ENCODE data around the gene MED16. TPM values are rescaled to one million over a fixed set of nuclear protein-coding genes. Genes with fewer than 3 reads are reported as not detected.
A peak's percentile ranks its signal among the peaks of the same experiment; 100 is the strongest.

The MED16 gene
- total RNA-seq, 4 donors from 2014 or later, result 58.1 to 158 (median 78.4) TPM

DNA sequence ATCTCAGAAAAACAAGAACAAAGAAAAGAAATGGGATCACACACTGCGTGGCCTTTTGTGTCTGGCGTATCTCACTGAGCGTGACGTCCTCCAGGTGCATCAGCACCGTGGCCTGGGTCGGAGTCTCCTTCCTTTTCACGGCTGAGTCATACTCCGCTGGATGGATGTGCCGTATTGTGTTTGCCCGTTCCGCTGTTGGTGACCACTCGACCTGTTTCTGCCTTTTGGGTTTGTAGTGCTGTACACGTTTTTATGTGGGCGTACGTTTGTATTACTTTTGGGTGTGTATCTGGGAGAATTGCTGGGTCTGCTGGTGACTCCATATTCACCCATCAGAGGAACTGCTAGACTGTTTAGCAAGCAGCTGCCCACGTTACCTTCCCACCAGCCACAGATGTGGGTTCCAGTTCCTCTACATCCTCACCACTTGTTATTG is 44.3 kb upstream of the MED16 start:
- Histone ChIP-seq H3K27ac (no peak overlapping the region), H3K36me3 (no peaks in the 10 kb centered on the region), H3K4me1 (peaks cover 36 to 58% (median 44%) of the 10 kb centered on the region in 4 donors), H3K9me3 (no peaks in the 10 kb centered on the region), H3K27me3 (no peaks in the 10 kb centered on the region), H3K4me3 (no peak overlapping the region)
- TF ChIP-seq POLR2A (IDR thresholded peaks at IDR 0.05) (no peak), EP300 (IDR thresholded peaks at IDR 0.05; ENCODE audit: low read depth) (no peak), POLR2AphosphoS5 (IDR thresholded peaks at IDR 0.05) (no peak)
- TF ChIP-seq, protein P1, sequence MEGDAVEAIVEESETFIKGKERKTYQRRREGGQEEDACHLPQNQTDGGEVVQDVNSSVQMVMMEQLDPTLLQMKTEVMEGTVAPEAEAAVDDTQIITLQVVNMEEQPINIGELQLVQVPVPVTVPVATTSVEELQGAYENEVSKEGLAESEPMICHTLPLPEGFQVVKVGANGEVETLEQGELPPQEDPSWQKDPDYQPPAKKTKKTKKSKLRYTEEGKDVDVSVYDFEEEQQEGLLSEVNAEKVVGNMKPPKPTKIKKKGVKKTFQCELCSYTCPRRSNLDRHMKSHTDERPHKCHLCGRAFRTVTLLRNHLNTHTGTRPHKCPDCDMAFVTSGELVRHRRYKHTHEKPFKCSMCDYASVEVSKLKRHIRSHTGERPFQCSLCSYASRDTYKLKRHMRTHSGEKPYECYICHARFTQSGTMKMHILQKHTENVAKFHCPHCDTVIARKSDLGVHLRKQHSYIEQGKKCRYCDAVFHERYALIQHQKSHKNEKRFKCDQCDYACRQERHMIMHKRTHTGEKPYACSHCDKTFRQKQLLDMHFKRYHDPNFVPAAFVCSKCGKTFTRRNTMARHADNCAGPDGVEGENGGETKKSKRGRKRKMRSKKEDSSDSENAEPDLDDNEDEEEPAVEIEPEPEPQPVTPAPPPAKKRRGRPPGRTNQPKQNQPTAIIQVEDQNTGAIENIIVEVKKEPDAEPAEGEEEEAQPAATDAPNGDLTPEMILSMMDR (IDR thresholded peaks at IDR 0.05), result no peak
- in situ Hi-C loops (cut with MboI; ENCODE audit: low pct_ligation_motif_present in 1 of 4, low pct_unique_long_range_greater_than_20kb in 1 of 4, low sequenced_read_pairs in 3 of 4) (no loop called here), intact Hi-C loops (cut with DNase I; ENCODE audit: low total_unique reads) (no loop called here)
- DNase-seq, result no peak
- 80 to 81% methylated on average over 1 to 16 of the region's 16 CpGs for WGBS, 2 donors (ENCODE audit: low coverage in 1 of 2)

DNA sequence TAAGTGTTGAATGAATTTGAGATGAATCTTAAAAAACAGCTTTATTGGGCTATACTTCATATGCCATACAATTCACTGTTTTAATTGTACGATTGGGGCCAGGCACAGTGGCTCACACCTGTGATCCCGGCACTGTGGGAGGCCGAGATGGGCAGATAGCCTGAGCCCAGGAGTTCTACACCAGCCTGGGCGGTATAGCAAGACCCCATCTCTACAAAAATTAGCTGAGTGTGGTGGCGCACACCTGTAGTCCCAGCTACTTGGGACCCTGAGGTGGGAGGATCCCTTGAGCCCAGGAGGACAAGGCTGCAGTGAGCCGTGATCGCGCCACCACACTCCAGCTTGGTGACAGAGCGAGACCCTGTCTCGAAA is 43.2 kb upstream of the MED16 start:
- 90 to 92% methylated on average over 2 to 10 of the region's 10 CpGs for WGBS, 2 donors (ENCODE audit: low coverage in 1 of 2)
- H3K4me3 ChIP-seq, result no peak overlapping the region
- no peak for DNase-seq
- intact Hi-C loops (cut with DNase I; ENCODE audit: low total_unique reads), result no loop called here
- TF ChIP-seq, protein P1 (IDR thresholded peaks at IDR 0.05), result no peak
- TF ChIP-seq EP300 (IDR thresholded peaks at IDR 0.05; ENCODE audit: low read depth) (no peak), POLR2A (IDR thresholded peaks at IDR 0.05) (no peak), POLR2AphosphoS5 (IDR thresholded peaks at IDR 0.05) (no peak)
- H3K4me1 ChIP-seq, result peaks cover 27 to 50% (median 40%) of the 10 kb centered on the region in 4 donors
- no peaks in the 10 kb centered on the region for H3K27me3 ChIP-seq
- H3K36me3 ChIP-seq, result no peaks in the 10 kb centered on the region
- no peak overlapping the region for H3K27ac ChIP-seq
- in situ Hi-C loops (cut with MboI; ENCODE audit: low pct_ligation_motif_present in 1 of 4, low pct_unique_long_range_greater_than_20kb in 1 of 4, low sequenced_read_pairs in 3 of 4), result no loop called here
- H3K9me3 ChIP-seq, result no peaks in the 10 kb centered on the region

DNA sequence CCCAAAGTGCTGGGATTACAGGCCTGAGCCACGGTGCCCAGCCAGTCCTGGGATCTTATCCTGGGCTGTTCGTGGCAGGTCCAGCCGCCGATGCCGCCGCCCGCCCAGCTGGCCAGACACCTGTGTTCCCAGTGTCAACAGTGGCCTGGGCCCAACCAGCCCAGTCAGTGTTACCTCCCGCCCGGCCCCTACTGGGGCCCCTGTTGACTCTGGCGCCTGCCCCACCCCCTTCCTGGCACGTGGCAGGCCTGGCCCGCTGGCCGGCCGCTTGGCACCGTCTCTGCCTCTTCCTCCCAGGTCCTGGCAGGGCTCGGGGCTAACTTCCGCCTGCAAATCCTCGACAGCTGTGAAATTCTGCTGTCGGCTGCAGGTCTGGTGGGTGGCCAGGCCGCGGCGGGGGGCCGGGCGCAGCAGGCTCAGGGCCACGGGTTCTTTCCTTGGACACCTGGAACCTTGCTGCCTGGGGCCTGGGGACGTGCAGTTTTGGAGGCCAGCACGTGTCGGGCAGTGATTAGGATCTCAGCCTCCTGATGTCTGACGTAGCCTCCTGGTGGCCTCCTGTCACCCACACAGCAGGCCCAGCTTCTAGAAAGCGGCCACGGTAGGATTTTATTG is 42.0 kb upstream of the MED16 start:
- peak; percentile 86 for DNase-seq
- in situ Hi-C loops (cut with MboI; ENCODE audit: low pct_ligation_motif_present in 1 of 4, low pct_unique_long_range_greater_than_20kb in 1 of 4, low sequenced_read_pairs in 3 of 4), result no loop called here
- no peaks in the 10 kb centered on the region for H3K36me3 ChIP-seq
- H3K27me3 ChIP-seq, result no peaks in the 10 kb centered on the region
- TF ChIP-seq, protein P1 (IDR thresholded peaks at IDR 0.05), result no peak
- TF ChIP-seq POLR2AphosphoS5 (IDR thresholded peaks at IDR 0.05) (peak; percentile 76 to 82 (median 79)), POLR2A (IDR thresholded peaks at IDR 0.05) (no peak)
- H3K4me3 ChIP-seq, result no peak overlapping the region
- intact Hi-C loops (cut with DNase I; ENCODE audit: low total_unique reads), result no loop called here
- 13 to 20% methylated on average over 2 to 29 of the region's 31 CpGs for WGBS, 2 donors (ENCODE audit: low coverage in 1 of 2)
- H3K9me3 ChIP-seq, result no peaks in the 10 kb centered on the region
- peaks cover 22 to 40% (median 33%) of the 10 kb centered on the region in 4 donors for H3K4me1 ChIP-seq
- H3K27ac ChIP-seq, result peak overlapping the region; percentile 68 to 88 (median 79)

DNA sequence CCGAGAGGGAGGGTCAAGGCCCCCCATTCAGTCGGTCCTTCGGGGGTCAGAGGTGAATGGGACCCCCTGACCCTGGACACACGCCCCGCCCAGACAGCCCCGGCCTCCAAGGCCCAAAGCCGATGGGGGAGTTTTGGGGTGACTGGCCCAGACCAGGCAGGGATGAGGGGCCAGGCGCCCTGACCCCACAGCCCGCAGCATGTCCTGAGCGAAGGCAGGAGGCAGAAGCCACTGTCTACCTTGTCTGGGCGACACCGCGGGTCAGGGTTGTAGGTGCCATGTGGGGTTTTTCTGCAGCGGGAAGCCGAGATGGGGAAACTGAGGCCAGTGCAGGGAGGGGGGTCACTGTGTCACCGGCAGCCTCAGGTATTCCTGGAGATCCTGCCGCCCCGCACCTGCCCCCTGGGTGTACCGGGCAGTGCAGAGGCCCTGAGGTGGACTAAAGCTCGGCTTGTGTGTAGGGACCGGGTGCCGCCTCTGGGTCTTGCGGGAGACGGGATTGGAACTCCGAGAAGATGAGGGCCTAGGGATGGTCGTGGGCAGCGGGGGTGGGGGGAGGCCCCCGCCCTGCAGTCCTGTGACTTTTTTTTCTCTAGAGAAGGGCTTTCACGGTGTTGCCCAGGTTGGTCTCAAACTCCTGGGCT is 41.3 kb upstream of the MED16 start:
- in situ Hi-C loops (cut with MboI; ENCODE audit: low pct_ligation_motif_present in 1 of 4, low pct_unique_long_range_greater_than_20kb in 1 of 4, low sequenced_read_pairs in 3 of 4), result no loop called here
- H3K4me1 ChIP-seq, result peaks cover 22 to 39% (median 33%) of the 10 kb centered on the region in 4 donors
- H3K27me3 ChIP-seq, result no peaks in the 10 kb centered on the region
- DNase-seq, result no peak
- peak overlapping the region; percentile 68 to 88 (median 79) for H3K27ac ChIP-seq
- no peaks in the 10 kb centered on the region for H3K36me3 ChIP-seq
- no peaks in the 10 kb centered on the region for H3K9me3 ChIP-seq
- H3K4me3 ChIP-seq, result no peak overlapping the region
- TF ChIP-seq, protein P1 (IDR thresholded peaks at IDR 0.05), result no peak
- TF ChIP-seq EP300 (IDR thresholded peaks at IDR 0.05; ENCODE audit: low read depth), result no peak
- no peak for TF ChIP-seq POLR2A (IDR thresholded peaks at IDR 0.05)
- TF ChIP-seq POLR2AphosphoS5 (IDR thresholded peaks at IDR 0.05), result no peak
- 72% methylated on average over 29 of the region's 29 CpGs; no CpG with 5 or more reads in 1 of the 2 donors for WGBS, 2 donors (ENCODE audit: low coverage in 1 of 2)
- intact Hi-C loops (cut with DNase I; ENCODE audit: low total_unique reads), result no loop called here

Data from transverse colon (tissue), 4 donors.